ENCODE data around the gene FZR1.

DNA sequence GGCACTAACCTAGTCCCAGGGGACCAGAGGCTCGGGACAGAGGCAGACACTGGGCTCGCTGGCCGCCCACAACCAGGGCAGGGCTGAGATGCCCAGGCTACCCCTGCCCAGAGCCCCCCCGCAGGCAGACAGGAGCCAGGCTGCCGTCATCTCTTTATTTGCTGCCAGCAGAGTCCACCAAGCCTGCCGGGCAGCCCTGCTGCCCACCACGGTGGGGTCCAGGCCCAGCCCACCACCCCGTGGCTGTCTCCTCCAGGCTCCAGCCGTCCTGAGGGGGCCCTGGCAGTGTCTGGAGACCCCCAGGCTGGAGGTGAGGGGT is 37.9 kb downstream of the FZR1 start:
- TF ChIP-seq CTCF (IDR thresholded peaks at IDR 0.05) = no peak
- no peak for TF ChIP-seq ZFX (IDR thresholded peaks at IDR 0.05; ENCODE audit: borderline replicate concordance)
